HL-60/S4 (cell line): ENCODE measurements around the gene DNAH11.
"Not testable (repeated sequence)": the region's sequence is repeated elsewhere in the genome, so short reads cannot be mapped to it uniquely, and the experiment has no call there.

Source experiments
- in situ Hi-C: fragments of 300-500 bp; cut with MboI; formaldehyde crosslinking; loops from 2 replicates; pipeline ENCODE4 v1.14.3; 2022; ENCODE audit warnings: low sequenced_read_pairs

The DNAH11 gene

DNA sequence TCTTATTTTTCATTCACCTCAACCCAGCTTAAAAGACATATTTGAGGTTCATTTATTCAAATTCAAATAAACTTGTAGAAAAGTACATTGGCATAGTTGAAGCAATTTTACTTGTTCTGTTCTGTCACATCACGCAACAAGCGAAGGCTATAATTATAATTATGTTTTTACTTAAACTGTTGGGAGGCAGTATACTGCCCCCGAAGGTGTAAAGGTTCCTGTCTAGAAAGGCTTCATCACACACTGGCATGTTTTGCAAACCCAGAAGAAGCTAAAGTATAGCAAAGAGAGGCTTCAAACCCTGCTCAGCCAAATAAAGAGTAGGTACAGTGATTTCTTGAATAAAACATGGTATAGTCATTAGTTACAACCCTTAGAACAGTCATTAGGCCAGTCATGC lies 340.2 kb downstream of the DNAH11 start:
- in situ Hi-C loops = no loop called here

DNA sequence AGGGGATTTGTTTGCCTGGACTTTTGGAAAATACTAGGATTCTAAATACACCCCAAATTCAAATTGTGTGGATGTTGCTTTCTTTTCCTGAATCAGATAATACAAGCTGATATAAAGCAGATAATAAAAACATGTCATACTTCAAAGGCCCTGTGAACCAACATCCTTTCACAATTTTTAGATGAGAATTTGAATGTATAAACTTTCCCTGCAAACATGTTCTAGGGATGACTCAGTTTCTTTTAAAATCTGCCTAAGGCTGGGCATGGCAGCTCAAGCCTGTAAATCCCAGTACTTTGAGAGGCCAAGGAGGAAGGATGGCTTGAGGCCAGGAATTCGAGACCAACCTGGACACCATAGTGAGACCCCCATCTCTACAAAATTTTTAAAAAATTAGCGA lies 340.7 kb downstream of the DNAH11 start:
- in situ Hi-C loops = not testable (repeated sequence)

DNA sequence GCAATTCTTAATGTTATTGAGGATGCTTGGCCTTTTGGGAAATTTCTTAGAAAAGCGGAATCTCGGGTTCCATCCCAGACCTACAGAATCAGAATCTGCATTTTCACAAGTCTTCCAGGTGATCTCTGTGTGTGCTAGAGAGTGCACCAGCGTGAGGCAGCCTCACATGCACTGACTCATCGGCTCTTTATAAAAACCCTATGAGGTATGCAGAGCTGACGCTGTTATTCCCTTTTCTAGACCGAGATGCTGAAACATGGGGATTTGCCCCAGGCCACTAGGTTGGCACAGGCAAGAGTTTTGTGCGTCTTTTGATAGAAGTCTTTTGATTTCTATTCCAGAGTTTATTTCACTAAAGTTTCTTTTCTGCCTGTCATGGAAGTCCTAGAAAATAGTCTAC lies 341.7 kb downstream of the DNAH11 start:
- in situ Hi-C loops = no loop called here

DNA sequence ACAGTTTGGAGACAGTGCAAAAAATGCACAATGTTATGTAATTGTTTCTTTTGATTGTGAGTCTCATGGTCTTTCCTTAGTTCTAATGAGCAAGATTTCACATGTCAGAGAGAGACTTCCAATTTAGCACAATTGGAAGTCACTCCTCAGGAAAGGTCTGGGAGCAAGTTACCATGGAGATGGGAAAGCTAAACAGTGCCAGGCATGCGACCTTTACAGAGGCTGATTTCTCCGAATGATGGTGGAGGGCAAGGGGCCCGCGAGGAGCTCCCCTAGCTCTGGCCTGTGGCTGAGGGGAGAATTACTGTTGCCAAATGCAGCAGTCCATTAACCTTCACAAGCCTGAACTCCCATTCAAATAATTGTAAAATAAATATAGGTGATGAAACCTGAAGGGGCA lies 343.6 kb downstream of the DNAH11 start:
- in situ Hi-C loops = no loop called here

DNA sequence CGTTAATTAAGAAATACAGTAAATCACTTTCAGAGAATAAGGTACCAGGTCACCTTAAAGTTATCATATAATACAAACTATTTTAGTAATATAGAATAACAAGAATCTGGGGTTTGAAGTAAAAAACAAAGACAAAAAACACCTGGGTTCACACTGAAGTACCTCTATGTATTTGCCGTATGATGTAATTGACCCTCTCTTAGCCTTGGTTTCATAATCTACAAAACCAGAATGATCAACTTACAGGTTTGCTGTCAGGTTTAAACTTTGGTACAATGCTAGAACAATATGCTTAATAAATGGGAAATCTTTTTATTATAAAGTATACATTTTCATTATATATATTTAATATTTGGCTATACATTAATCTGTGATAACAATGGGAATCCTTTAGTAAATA lies 344.5 kb downstream of the DNAH11 start:
- in situ Hi-C loops = no loop called here

DNA sequence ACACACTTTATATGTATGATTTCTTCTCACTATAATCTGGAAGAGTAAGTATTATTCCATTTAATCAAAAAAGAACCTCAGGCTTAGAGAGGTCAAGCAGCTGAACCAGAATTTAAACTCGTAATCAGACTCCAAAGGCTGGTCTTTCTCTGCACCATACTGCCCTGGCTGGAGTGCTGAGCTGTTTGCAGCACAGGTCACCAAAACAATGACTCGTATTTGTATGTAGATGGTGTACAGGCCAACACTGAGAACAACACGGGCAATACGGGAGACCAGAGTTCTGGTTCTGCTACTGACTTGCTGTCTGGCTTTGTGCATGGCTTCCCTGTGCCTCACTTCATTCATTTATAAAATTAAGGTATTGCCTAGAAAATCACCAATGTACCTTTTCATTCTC lies 344.9 kb downstream of the DNAH11 start:
- in situ Hi-C loops = no loop called here

DNA sequence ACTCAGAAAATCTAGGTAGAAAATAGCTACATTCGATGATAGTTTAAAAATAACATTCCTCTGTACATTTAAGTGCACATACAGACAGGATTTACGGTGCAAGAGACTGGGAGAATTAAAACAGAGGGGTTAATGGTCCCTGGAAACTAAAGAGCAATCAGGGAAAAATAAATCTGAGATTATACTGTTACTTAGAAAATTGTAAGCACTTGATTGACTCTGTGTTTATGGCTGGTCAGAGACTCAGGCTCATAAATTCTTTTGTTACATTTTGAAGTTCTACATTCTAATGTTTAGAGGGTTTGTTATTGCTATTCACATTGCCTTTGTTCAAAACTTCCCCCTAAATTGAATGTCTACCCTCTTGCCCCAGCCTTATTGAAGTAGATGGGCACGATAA lies 348.5 kb downstream of the DNAH11 start:
- in situ Hi-C loops = no loop called here

DNA sequence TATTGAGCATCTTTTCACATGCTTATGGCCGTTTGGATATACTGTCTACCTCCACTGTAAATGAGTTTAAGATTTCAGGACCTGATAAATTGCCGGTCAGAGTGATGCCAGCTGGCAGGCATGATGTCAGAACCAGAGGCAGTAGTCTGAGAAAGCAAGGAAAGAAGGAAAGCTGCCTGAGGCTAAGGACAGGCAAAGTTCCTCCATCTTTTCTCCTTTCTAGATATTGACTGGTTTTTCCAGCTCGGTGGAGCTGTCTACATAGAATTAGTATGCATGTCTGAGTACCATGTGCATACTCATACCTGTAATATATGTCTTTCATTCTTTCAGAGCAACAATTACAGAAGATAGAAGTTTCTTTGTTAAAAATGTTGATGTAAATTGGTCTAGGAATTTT lies 350.6 kb downstream of the DNAH11 start:
- in situ Hi-C loops = no loop called here

DNA sequence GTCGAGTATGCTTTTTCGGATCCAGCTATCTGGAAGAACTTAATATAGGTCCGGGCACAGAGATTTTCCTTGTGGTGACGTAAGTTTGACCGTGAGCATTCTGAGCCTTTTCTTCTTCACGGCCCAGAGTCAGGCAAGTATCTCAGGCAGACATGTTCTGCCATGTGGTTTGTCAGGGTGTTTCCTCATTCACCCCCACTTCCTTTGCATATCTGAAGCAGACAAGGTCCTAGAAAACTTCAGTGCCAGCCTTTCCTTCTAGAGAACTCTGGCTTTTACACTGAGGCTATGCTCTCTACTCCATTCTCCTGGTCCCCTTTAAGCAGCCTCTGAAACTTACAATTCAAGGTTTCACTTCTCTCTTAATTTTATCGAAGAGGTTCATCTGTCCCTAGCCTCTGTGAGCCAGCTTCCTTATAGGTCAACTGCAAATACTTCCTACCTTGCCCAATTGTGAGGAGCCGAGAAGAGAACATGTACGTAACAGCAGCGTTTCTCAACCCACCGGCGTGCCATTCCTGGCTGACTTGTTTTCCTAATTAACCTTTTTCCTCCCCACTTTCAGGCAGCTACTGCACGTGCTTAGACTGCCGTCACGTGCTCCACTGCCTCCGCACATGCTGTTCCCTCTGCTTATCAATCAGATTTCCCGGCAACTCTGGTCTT lies 355.6 kb downstream of the DNAH11 start:
- in situ Hi-C loops = no loop called here

DNA sequence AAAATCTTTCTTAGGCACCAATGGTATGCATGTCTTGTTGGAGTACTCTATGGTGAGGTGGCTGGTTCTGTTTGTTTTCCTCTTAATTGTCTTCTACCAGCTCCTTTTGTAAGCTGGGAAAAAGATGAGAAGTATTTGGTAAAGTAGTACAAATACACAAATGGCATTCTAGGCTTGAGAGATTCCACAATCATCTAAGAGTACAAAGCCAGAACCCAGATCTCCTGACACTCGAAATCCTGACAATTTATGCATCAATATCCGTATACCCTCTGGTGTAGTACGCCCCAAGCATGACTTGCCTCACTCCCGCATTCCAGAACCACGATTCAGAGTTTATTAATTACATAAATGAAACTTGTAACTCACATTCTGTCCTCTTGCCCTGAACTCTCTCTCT lies 359.4 kb downstream of the DNAH11 start:
- in situ Hi-C loops = no loop called here

DNA sequence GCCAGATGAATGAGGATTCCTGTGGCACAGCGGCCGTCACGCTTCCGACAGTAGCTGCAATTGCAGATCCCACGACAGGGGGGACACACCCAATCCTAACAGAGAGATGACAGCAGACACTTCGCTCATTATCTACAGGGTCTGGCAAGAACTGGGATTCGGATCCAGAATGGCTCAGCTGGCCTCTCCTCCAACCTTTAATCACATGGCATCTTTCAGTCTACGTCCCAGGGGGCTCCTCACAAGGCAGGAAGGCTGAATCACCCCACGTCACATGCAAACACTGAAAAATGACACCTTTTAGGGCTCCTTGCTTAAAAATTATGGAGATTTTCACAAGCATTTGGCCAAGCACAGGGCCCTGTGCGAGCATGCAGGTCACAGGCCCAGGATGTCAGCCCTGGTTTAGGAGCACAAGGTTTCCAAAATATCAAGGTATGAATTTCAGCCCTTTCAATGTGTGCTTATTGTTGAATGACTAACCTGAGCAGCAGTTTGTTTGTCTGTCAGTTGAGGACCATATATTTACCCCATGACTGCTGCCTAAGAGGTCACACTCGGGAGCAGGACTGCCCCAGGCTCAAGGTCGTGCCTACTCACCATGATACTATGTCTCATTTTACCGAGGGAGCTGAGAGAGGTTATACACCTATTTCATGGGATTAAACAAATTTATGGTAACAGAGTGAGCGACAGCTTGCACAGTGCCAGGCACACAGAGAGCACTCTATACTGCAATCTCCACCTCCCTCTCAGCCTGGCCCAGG lies 360.4 kb downstream of the DNAH11 start:
- in situ Hi-C loops = no loop called here

DNA sequence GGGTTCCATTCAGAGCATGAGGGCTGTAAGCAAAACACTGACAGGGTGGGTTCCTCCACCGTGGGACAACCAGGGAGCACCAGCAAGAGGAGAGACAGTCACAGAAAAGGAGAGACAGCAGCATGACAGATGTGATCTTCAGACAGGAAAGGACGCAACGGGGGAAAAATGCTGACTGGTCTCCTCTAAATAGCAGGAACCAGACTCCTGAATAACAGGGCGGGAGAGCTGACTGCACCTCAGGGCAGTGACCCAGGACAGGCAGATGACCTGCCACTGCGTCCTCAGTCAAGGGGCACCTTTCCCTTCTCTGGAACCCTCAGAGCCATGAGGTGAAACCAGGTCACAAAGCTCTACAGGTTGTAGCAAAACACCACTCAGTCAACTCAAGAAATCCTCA lies 365.9 kb downstream of the DNAH11 start:
- in situ Hi-C loops = no loop called here

DNA sequence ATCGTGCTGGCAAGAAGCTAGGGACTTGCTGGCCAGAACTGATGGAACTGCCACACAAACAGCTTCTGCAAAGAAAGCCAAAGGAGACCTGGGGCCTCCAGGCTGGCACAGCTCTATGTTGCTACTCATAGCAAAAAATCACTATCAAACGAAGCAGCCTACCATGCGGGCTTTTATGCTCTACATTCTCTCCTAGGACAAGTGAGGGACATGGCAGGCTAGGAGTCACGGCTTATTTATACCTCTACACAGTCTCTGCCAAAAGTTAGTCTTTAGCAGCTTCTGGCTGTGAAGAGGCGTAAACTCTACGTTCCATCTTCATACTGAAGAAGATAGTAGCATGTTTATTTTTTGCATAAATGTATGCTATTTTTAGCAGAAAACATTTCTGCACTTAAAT lies 367.4 kb downstream of the DNAH11 start:
- in situ Hi-C loops = no loop called here

DNA sequence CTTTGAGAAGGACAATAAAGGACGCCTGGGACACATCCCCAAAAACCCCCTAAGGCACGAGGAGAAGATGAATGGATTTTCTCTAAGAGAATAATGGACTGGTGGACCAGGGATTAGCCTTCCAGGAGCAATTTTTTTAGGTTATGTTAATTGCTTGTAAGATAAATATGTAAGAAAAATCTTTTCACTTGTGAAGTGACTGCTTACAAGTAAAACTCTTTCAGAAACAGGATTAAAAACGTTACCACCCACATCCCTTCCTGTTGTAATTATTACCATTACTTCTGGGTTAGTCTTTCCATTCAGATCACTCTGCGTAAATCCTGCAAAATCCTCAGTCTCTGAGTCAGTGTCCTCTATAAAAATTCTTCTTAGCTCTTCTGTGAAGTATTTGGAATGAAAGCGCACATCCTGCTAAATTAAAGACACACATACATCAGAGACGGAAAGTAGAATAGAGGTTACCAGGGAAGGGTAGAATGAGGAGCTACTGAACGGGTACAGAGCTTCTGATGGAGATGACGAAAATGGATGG lies 368.6 kb downstream of the DNAH11 start:
- in situ Hi-C loops = no loop called here

DNA sequence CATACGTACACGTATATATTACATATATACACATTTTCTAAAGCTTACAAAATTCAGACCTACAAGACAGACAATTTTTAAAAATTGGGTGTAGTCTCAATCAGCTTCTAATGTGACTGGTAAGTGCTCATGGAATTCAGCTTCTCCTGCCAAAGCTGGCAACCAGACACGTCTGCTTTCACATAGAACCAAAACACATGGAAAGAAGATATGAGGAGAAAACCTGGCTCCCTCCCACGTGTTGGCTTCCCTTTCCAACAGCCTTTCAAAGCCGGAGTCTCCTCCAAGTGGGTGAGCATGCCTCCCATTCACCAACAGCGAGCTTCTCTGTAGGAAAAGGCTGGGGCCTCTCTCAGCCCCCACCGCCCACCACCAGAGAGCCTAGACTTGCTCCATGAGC lies 369.5 kb downstream of the DNAH11 start:
- in situ Hi-C loops = no loop called here

DNA sequence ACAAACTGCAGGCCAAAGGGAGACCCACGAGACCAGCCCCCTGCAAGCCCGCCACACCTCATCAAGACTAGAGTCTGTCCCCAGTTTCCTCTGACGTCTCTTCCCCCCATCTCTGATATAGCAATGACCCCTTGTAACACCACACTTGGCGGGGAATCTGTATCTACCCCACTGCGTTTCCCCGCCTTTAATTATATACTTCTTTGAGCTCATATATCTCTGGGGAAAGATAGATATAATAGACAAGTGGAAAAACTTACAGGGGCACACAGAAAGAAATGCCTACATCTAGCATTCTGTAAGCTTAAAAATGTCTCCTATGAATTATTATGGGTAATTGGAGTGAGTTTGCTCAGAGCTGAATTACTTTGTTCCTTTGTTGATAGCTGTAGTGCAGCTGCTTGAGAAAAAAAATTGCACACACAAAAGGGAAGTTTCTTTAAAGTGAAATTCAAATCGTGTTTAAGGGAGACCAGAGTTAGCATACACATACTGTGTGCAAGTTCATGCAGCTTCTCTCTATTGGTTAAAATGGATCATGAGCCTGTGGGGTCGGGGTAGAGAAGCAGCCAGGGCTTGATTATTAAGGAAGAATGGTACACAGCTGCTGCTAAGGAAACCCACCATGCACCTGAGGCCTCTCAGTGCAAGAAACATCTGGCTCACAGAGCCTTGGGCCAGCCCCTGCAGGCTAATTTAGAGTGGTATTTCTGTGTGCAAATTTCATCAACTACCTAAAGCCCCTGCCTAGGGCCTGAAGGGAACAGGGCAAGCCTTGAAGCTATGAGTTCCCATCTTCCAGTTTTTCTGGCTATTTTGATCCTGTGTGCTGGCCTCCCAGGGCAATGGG lies 370.3 kb downstream of the DNAH11 start:
- in situ Hi-C loops = no loop called here

DNA sequence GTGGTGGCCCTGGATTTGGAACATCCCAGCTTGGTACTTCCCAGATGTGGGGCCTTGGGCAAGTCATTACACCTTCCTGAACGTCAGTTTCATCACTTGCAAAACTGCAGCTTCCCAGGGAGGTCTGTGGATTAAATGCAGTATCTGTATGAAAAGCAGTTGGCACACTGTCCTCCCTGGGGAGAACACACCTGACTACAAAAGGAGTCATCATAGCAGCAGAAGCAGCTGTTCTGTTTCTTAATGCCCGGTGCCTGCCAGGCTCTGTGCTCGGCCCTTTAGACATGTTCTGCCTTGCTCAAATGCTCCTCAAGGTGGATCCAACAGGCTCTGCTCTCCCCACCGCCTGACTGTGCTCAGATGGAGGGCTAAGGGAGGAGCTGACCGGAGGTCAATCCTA lies 371.8 kb downstream of the DNAH11 start:
- in situ Hi-C loops = no loop called here

DNA sequence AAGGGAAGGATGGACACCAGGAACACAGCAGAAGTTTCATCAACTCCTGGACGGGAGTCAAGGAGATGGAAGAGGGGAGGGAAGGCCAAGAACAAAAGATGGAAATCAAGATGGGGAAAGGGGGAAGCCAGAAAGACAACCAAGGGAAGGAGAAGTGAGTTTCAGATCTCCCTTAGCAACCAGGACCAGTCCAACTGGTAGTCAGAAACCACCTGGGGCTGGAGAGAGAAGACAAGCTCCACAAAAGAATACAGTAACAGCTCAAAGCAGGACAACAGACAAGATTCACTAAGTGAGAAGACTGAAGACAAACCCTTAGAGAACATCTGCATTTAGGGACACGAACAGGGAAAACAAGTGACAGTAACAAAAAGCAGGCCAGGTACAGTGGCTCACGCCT lies 372.3 kb downstream of the DNAH11 start:
- in situ Hi-C loops = no loop called here

DNA sequence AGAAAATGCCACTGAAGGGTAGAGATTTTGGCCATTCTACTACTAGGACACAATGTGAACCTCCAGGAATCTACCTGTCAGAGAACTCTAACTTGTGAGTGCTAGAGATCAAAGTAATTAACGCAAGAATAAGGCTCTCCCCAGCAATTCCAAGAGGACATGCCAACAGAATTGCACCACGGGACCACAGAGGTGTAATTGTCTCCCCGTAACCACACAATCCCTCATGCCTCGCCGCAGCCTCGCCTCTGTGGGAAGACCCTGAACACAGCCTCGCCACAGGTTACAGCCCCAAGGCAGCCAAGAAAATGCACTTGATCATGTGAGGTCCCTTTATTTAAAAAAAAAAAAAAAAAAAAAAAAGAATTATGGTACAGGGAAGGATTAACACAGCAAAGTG lies 373.3 kb downstream of the DNAH11 start:
- in situ Hi-C loops = no loop called here

DNA sequence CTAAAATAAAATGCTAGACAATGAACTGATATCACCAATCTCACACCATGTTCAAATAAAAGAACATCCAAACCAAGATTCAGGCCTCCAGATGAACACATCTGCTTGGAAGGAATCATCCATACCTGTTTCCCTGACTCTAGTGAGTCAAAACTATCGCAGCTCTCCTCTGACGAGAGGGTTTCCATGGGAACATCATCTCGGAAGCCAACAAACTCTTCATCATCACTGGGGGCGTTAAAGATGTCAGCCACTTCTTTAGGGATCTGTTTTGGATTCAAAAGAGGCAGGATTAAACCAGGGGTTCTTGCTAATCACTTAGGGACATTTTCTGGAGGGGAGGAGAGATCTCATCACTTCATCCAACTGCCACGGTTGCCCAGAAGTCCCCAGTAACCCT lies 373.8 kb downstream of the DNAH11 start:
- in situ Hi-C loops = no loop called here

DNA sequence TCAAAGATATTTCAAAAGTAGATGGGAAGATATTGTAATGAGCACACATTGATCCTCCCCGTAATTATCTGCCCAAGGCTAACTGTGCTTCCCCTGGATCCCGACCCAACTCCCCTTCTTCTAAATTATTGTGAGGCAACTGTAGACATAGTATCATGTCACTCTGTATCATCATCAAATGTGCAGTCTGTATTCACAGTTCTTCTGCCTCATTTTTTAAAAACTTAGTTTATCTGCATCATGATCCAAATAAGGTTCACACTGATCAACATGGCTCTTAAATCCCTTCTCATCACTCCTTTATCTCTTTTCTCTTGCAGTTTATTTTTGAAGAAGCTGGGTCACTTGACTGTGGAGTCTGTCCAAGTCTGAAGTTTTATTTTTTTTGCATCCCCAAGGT lies 375.4 kb downstream of the DNAH11 start:
- in situ Hi-C loops = no loop called here

DNA sequence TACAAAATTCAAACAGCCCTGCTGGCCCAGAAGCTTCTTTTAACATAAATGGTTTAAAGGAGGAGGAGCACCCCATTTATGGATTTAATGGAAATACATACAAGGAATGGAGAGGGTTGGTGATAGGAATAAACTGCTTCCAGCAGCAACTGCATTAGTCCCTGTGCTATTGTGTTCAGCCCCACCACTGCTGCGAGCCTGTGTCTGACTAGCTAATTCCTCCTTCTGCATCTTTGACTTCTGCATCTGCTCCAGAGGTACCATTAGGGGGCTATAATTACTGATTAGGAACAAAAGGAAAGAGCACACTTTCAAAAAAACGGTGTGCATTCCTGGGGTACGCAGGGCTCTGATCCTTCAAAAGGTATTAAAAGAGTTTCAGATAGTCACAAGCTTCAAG lies 378.1 kb downstream of the DNAH11 start:
- in situ Hi-C loops = no loop called here
